GM19023 (cell line): ENCODE results near the gene SLC43A1.
"Not testable (repeated sequence)": the region's sequence is repeated elsewhere in the genome, so short reads cannot be mapped to it uniquely, and the experiment has no call there.

Experiments used
- ATAC-seq: cut with Tn5 transposase; IDR thresholded peaks from one replicate; pipeline ENCODE4 v1.9.1; 2021; ENCODE audit warnings: mild to moderate bottlenecking, moderate library complexity; ENCODE audit not compliant: unreplicated experiment

Gene SLC43A1

DNA sequence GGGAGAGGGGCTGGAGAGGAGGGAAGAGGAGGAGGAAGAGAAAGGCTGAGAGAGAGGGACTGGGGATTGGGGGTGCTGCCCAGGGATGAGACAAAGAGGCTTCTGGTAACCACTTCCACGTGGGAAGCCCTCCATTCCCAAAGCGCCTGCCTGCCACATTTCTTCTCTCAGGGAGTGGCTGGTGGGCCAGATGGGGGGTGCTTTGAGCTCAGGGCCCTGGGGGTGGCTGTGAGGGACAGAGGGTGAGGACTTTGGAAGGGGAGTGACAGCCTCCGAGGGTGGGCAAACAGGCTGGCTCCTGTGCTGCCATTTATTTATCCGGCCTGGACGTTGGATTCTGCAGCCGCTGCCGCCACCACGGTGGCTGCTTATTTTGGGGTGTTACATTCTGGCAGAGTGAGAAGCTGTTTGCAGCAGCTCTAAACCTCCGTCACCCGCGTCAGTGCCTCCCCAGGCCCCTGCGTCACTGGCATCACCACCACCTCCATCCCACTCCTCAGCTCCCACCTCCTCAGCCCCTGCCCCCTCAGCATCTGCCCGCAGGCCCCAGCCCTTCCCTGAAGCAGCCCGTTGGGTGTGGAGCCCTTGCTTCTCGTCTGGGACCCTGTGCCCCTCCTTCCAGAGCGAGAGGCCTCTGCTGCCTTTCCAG lies 53.5 kb downstream of the SLC43A1 start:
- ATAC-seq, result no peak

DNA sequence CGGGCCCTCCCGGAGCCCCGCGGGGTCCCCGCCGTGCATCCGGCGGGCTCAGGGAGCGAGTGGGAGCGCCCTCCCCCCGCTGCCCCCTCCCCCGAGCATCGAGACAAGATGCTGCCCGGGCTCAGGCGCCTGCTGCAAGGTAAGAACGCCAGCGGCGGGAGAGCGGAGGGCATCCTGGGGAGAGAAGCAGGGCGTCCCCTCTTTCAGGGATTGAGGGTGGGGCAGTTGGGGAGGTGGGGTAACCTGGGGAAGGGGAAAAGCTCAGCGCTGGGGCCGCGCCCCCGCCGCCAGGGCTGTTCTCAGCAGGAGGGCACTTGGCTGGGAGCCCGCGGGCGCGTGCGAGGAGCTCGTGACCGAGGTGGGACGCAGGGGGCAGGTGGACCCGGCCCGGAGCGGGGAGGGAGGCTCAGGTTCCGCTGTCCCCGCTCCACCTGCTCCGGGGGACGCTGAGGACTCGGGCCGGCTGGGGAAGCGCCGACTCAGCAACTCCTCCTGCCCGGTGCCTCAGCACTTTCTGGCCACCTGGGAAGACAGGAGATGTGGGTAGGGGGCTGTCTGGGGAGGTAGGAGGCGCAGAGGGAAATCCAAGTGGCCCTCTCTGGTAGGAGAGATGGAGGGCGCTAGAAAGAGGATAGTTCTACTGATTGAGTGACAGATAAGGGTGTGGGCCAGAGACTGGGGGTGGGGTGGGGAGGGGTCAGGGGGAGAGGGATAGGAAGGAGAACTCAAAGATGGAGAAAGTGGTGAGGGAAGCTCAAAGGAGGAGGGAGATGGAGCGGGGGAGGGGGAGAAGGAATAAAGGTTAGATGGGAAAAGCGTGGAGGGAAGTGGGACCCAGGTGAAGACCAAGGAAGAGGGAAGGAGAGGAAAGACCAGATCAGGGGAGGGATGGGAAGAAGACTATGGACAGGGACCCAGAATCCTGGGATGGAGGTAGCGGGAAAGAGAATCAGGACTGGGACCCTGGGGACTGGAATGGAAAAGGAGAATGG lies 54.4 kb downstream of the SLC43A1 start:
- no peak for ATAC-seq

DNA sequence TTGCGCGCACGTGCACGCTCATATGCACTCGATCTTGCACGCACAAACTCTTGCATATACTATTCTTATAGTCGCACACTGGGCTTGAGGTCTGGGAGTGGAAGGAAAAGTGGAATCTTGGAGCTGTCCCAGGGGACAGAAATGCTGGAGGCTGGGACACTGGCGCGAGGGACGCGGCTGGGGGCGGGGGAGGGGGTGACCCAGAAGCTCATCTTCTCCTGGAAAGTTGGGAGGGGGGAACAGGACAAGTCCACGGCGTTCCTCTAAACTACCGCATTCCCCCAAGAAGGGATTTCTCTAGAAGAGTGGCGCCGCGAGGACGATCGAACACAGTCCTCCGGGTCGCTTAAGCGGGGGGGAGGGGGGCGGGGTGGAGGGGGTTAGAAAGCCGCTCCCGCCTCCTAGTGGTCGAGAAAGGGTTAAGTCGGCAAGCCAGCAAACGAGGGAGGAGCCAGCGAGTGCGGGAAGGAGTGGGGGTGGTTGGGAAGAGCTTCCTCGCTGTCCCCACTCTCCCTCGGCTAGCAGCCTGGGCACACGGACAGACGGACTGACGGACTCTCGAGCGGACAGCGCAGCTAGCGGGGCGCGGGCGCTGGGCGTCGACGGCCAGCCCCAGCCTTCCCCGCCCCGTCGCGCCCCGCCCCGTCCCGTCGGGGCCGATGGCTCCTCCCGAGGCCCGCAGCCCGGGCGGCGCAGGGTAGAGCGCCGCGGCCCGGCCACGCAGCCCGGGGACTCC lies 55.3 kb downstream of the SLC43A1 start, which contains the start of gene RTN4RL2:
TSS of gene RTN4RL2 (plus strand) at position 507 of the 736 bp plus-strand sequence. CDS start 338 bp downstream, outside the sequence.
- ATAC-seq, result no peak

DNA sequence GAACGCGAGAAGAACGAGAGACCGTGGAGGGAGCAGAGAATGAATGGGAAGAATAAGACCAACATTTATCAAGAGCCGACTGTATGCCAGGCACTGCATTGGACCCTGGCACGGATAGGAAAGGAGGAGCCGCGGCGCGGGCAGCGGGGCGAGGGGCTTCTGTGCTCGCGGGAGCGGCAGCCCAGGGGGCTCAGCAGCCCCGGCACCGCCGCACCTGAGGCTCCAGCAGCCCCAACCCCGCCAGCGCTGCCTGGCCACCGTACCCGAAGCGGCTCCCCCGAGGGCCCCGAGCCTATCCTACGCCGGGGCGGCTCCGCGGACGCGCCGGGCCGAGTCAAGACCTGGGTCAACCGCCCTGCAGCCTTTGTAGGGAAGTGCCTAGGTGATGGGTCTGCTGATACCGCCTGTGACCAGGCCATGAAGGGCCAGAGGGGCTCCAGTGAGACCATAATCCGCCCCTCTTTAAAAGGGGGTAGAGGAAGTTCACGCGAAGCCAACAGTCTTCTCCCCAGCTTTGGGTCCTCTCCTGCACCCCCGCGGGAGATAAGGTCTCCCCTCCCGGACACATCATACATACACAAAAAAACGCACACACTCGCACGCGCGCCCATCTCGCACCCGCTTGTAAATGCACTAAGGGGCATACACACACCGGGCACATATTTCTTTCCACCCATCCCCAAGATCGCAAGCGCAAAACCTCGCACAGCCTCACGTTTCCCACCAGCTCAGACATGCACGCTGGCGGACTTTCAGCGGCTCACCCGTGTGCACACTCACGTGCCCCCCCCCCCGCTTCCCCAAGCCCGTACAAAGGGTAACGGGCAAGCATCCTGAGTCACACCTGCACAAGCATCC lies 56.1 kb downstream of the SLC43A1 start:
- ATAC-seq, result no peak

DNA sequence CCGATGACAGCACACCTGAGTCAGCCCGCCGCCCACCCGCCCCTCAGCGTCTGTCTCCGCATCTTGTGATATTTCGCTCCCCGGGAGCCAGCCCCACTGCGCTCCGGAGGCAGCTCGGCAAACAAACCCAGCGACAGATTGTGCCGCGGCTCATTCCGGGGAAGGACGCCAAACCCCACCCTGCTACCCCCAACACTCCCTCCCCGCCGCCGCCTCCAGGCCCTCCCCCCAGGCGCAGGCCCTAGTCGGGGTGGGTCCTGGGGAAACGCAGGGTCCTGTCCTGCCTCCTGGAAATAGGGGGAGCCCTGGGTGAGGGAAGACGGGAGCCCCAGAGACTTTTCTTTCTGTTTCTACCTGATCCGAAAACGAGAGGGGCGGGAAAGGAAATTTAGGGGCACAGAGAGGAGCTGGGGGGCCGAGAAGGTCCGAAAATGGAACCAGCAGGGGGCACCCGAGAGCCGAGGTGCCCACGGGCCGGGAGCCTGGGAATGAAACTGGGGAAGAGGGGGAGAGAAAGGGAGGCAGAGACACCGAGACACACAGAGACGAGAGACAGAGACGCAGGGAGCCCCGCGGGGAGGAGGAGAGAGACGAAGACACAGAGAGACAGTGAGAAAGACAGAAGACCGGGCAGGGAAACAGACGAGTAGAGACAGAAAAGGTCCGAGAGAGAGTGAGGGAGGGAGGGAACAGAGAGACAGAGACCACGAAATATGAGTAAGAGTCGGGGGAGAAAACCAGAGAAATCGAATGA lies 56.9 kb downstream of the SLC43A1 start:
- ATAC-seq, result no peak

DNA sequence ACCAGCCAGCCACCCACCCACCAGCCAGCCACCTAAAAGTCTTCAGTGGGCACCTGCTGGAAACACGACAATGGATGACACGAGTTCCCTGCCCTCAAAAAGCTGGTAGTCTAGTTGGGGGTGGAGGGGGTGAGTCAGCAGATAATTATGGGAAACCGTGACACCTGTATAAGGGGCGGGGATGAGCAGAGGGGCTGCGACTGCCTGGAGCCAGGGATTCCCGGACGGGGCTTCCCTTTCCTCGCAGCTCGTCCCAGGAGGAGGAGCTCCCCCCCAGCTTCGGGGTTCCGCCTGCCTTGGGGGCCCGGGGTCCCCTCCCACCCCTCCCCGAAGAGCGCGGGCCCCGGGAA lies 57.5 kb downstream of the SLC43A1 start:
- no peak for ATAC-seq

DNA sequence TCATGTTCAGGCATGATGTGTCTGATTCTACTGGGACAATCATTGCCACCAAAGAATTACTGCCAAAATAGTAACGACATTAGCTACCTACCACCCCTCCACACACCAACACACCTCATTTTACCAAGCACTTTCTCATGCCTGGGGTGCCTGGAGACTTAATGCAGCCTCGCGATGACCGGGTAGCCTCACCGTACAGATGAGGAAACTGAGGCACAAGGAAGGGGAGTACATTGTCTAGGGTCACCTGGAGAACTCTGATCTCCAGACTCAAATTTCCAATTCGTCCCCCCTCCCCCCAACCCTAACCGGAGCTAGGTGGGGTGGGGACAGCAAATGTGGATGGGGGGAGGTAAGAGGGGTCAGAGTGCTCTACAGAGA lies 57.9 kb downstream of the SLC43A1 start:
- peak; percentile 22 for ATAC-seq

DNA sequence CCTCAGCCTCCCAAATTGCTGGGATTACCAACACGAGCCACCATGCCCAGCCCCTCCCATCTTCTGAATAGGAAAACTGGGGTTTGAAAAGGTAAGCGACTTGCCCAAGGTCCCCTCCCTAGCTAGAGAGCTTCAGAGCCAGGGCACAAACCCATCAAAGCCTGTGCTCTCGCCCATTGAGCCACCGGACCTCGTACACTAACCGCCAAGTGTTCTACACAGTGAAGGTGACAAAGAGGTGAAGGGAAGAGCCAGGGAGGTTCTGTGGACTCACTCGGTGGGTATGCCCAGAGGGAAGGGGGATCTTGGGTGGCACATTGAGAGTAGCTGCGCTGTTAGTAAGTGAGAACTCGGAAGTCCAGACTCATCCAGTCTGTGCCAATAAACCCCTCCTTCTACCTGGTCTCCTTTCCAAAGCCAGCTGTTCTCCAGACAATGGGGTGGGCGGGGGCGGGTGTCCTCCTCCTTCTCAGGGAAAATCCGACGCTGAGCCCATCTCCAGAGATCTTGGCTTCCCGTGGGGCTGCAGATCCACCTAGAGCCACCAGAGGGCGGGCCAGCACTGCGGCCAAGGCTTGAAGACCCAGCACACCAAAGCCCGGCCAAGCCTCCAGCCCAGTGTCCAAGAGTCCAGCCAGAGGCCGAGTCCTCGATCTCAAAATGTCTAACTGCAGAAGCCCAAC lies 58.4 kb downstream of the SLC43A1 start:
- ATAC-seq, result peak; percentile 59

DNA sequence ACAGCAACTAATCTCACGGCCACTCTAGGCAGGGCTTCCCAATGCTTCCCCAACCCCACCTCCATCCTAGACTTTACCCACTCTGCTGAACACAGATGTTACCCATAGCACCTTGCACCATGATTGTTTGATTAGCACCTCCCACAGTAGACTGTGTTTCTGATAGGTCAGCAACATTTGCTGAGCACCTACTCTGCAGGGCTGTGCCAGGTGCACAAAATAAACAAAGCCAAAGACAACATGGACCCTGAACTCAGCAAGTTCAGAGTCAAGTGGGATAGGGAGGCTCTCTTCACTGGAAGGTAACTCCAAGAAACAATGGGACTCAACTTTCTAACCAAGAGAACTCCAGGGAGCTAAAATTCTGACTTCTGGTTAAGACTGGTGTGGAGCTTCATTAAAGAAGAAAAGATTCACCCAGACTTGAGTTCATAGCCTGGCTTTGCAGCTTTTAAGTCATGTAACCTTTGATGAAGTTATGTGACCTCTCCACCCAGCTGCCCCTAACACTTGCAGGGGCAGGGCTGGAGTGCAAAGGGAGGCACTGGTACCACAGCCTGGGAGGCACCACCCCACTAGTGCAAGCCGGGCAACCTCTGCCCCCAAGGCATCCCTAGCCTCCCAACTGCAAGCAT lies 61.8 kb downstream of the SLC43A1 start:
- ATAC-seq, result no peak

DNA sequence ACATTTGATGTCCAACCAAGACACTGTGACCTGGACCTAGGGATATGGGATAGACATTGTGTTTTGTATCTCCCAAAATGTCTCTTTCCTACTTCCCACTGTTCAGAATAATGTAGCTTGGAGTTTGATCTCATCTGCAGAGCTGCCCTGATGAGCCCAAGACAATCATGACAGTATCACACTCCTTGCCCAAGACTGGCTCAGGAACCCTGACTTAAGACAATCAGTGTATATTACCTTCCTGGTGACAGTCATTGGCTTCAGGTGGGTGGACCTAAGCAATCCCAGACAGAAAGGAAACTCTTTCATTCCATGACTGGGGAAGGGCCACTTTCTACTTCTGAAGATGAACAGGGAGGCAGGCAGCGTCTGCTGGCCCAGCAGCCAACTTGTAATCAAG lies 69.4 kb downstream of the SLC43A1 start:
- no peak for ATAC-seq

DNA sequence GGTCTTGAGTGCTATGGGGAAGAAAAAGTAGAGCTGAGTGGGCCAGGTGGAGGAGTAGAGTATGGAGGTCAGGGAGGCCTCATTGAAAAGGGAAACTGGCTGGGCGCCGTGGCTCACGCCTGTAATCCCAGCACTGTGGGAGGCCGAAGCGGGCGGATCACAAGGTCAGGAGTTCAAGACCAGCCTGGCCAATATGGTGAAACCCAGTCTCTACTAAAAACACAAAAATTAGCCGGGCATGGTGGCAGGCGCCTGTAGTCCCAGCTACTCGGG lies 70.4 kb downstream of the SLC43A1 start:
- ATAC-seq, result not testable (repeated sequence)

DNA sequence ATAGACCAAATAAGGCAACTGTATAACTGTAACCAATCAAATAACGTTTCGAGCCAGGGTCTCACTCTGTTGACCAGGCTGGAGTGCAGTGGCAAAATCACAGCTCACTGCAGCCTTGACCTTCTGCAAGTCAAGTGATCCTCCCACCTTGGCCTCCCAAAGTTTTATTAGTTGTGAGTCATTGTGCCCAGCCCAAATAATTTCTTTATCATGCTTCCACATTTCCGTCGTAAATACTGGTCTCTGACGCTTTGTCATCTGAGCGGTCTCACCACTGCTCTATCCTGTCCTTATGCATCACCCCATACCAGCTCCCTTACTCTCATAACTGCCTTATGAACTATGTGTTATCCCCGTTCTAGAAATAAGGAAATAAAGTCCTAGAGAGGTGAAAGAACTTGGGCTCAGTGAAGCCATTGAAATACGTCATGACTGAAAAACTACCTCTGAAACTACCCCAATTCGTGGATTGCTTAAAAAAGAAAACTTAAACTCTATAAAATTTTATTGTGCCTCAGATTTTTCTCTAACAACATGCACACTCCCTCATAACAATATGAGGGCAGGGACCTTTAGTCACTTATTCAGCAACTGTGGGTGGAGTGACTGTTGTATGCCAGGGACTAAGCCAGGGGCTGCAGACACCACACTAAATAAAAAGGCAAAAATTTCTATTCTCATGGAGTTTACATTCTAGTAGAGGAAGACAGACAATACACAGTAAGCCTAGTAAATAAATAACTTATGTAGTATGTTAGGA lies 71.0 kb downstream of the SLC43A1 start:
- ATAC-seq, result no peak

DNA sequence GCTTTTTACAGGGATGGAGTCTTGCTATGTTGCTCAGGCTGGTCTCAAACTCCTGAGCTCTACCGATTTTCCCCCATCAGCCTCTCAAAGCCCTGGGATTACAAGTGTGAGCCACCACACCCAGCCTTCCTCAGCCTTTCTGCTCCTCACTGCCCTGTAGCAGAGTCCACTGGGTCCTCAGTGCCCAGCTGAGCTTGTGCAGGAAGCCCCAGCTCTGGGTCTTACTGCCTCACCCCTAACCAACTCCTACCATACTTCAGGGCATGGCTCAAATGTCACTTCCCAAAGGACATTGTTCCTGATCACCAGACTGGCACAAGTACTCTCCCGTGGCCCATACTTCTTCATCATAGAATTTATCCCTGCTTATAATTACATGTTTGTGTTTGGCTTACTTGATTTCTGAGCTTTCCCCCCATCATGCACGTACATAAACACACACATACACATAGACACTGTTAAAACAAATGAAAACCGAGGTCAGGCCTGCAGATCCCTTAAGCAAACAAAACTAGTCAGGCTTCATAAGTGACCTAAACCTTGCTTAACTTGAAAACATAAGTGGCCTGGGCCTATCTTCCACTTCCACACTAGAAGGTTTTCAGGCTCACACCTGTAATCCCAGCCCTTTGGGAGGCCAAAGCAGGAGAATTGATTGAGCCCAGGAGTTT lies 74.6 kb downstream of the SLC43A1 start:
- no peak for ATAC-seq

DNA sequence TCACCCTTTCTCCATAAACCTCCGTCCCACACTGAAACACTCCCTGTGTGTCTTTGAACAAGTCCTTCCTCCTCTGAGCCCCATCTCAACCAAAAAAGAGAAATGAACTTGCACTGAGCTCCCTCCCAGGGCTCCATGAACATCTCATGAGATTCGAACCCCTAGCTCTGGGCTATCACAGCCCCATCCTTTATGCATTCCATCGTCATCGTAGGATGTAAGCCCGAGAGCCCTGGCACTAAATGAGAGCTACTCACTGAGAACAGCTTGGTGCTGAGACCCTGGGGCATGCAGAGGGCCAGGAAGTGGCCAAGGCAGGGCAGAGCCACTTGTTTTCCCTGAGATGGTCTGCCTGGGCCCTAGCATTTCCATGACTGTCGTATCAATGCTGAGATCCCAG lies 75.7 kb downstream of the SLC43A1 start:
- no peak for ATAC-seq

DNA sequence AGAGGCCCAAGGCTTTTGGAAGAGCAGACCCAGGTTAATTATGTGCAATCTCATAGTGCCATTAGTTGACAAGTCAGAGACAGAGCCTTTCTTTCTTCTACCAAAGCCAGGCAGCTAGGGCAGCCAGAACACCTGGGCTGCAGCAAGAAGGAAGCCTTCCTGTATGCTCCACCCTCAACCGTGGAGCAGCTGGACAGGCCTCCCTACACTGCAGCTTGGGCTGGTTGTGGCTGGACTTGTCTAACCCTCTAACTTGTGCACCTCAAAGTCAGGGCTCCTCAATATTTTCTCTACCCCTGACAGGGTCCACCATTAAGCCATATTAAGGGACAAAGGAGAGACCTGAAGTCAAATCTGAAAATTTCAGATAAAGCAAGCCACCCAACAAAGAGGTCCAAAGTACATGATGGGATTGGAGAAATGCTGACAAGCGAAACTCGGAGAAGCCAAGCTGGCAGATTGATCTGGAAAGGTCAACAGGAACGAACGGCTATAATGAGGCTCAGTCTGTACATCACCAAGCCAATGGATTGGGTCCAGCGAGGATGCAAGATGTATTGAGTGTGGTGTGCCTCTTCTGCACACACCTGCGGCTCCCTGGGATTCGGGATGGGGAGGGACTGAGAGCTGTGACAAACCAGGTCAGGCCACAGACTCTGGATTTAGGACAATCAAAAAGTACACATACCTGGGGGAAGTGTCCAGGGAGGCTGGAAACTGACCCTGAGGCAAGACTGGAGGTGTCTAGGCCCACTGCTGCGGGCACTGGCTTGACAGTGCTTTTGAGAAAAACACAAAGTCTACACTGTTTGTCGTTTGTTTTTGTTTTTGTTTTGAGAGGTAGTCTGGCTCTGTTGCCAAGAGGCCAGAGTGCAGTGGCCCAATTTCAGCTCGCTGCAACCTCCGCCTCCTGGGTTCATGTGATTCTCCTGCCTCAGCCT lies 76.9 kb downstream of the SLC43A1 start:
- ATAC-seq, result no peak

DNA sequence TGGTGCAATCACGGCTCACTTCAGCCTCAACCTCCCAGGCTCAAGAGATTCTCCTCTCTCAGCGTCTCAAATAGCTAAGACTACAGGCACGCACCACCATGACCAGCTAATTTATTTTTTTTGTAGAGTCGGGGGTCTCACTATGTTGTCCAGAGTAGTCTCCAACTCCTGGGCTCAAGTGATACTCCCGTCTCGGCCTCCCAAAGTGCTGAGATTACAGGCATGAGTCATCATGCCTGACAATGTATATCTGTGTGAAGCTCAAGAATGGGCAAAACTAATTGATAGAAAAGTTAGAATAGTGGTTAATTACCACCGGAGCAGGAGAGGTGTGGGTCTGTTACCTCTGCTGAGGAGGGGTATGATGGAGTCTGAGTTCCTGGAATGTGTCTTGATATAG lies 79.5 kb downstream of the SLC43A1 start:
- no peak for ATAC-seq
